GM23338 (cell line): Measurements from ENCODE around the gene ATP1B2.

Experiments used
- EZH2 ChIP-seq: fragments of 200-600 bp; sonication (generic); IDR thresholded peaks from one replicate; pipeline ENCODE4 v1.8.0; 2017; ENCODE audit warnings: antibody characterized with exemption, mild to moderate bottlenecking, low read depth; ENCODE audit not compliant: unreplicated experiment
- POLR2AphosphoS5 ChIP-seq: IDR thresholded peaks from 2 replicates; pipeline ENCODE4 v1.6.1; 2016; ENCODE audit warnings: antibody characterized with exemption, low read depth
- TF ChIP-seq, protein P1 (sequence below), 2 experiments: fragments of 200-600 bp in 1 of 2; sonication (generic) in 1 of 2; conservative IDR thresholded peaks; 2 replicates each; pipeline versions ENCODE4 v1.5.1 to v1.6.1; 2016 to 2017; ENCODE audit warnings: antibody characterized with exemption in 2 of 2, low read depth in 2 of 2, mild to moderate bottlenecking in 2 of 2, moderate library complexity in 1 of 2
- TF ChIP-seq, protein P2 (sequence below): fragments of 250-450 bp; sonication (Bioruptor Pico); IDR thresholded peaks from 2 replicates; pipeline ENCODE4 v1.5.0; 2020; ENCODE audit warnings: mild to moderate bottlenecking, moderate library complexity

DNA sequence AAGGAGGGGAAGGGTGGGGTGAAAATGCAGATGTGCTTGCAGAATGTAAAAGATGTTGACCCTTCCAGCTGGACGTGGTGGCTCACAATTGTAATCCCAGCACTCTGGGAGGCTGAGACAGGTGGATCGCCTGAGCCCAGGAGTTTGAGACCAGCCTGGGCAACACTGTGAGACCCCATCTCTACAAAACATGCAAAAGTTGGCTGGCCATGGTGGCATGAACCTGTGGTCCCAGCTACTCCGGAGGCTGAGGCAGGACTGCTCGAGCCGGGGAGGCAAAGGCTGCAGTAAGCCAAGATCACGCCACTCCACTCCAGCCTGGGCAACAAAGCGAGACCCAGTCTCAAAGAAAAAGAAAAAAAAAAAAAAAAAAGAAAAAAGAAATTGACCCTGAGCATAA is 17.8 kb downstream of the ATP1B2 start:
- no peak for TF ChIP-seq POLR2AphosphoS5
- TF ChIP-seq, protein P1, sequence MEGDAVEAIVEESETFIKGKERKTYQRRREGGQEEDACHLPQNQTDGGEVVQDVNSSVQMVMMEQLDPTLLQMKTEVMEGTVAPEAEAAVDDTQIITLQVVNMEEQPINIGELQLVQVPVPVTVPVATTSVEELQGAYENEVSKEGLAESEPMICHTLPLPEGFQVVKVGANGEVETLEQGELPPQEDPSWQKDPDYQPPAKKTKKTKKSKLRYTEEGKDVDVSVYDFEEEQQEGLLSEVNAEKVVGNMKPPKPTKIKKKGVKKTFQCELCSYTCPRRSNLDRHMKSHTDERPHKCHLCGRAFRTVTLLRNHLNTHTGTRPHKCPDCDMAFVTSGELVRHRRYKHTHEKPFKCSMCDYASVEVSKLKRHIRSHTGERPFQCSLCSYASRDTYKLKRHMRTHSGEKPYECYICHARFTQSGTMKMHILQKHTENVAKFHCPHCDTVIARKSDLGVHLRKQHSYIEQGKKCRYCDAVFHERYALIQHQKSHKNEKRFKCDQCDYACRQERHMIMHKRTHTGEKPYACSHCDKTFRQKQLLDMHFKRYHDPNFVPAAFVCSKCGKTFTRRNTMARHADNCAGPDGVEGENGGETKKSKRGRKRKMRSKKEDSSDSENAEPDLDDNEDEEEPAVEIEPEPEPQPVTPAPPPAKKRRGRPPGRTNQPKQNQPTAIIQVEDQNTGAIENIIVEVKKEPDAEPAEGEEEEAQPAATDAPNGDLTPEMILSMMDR (conservative IDR thresholded peaks at IDR 0.05; ENCODE audit: low read depth in 2 of 2): no peak
- TF ChIP-seq, protein P2, sequence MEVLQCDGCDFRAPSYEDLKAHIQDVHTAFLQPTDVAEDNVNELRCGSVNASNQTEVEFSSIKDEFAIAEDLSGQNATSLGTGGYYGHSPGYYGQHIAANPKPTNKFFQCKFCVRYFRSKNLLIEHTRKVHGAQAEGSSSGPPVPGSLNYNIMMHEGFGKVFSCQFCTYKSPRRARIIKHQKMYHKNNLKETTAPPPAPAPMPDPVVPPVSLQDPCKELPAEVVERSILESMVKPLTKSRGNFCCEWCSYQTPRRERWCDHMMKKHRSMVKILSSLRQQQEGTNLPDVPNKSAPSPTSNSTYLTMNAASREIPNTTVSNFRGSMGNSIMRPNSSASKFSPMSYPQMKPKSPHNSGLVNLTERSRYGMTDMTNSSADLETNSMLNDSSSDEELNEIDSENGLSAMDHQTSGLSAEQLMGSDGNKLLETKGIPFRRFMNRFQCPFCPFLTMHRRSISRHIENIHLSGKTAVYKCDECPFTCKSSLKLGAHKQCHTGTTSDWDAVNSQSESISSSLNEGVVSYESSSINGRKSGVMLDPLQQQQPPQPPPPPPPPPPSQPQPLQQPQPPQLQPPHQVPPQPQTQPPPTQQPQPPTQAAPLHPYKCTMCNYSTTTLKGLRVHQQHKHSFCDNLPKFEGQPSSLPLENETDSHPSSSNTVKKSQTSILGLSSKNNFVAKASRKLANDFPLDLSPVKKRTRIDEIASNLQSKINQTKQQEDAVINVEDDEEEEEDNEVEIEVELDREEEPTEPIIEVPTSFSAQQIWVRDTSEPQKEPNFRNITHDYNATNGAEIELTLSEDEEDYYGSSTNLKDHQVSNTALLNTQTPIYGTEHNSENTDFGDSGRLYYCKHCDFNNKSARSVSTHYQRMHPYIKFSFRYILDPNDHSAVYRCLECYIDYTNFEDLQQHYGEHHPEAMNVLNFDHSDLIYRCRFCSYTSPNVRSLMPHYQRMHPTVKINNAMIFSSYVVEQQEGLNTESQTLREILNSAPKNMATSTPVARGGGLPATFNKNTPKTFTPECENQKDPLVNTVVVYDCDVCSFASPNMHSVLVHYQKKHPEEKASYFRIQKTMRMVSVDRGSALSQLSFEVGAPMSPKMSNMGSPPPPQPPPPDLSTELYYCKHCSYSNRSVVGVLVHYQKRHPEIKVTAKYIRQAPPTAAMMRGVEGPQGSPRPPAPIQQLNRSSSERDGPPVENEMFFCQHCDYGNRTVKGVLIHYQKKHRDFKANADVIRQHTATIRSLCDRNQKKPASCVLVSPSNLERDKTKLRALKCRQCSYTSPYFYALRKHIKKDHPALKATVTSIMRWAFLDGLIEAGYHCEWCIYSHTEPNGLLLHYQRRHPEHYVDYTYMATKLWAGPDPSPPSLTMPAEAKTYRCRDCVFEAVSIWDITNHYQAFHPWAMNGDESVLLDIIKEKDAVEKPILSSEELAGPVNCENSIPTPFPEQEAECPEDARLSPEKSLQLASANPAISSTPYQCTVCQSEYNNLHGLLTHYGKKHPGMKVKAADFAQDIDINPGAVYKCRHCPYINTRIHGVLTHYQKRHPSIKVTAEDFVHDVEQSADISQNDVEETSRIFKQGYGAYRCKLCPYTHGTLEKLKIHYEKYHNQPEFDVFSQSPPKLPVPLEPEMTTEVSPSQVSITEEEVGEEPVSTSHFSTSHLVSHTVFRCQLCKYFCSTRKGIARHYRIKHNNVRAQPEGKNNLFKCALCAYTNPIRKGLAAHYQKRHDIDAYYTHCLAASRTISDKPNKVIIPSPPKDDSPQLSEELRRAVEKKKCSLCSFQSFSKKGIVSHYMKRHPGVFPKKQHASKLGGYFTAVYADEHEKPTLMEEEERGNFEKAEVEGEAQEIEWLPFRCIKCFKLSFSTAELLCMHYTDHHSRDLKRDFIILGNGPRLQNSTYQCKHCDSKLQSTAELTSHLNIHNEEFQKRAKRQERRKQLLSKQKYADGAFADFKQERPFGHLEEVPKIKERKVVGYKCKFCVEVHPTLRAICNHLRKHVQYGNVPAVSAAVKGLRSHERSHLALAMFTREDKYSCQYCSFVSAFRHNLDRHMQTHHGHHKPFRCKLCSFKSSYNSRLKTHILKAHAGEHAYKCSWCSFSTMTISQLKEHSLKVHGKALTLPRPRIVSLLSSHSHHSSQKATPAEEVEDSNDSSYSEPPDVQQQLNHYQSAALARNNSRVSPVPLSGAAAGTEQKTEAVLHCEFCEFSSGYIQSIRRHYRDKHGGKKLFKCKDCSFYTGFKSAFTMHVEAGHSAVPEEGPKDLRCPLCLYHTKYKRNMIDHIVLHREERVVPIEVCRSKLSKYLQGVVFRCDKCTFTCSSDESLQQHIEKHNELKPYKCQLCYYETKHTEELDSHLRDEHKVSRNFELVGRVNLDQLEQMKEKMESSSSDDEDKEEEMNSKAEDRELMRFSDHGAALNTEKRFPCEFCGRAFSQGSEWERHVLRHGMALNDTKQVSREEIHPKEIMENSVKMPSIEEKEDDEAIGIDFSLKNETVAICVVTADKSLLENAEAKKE: no peak
- TF ChIP-seq EZH2: no peak
